ENCODE data around the gene C1RL. TPM values are rescaled to one million over a fixed set of nuclear protein-coding genes. Genes with fewer than 3 reads are reported as not detected.

The C1RL gene
- total RNA-seq, 1 donor from 2014 or later, result 8.1 TPM

GRCh38 chr12:7127916-7128626, 19.1 kb upstream of the C1RL start:
- no peak overlapping the region for H3K27ac ChIP-seq (replicated peaks)
- no peaks in the 10 kb centered on the region for H3K9me3 ChIP-seq (replicated peaks)
- H3K4me1 ChIP-seq, result peaks cover 42% of the 10 kb centered on the region
- intact Hi-C loops (cut with micrococcal nuclease), result no loop called here
- no peak overlapping the region for H3K4me3 ChIP-seq
- peaks cover 19% of the 10 kb centered on the region for H3K27me3 ChIP-seq (ENCODE audit: low read depth)
- no peak for TF ChIP-seq CTCF (IDR thresholded peaks at IDR 0.05; ENCODE audit: borderline replicate concordance)
- DNase-seq, result no peak
- H3K36me3 ChIP-seq, result no peaks in the 10 kb centered on the region

- peaks cover 45% of the 10 kb centered on the region for H3K4me1 ChIP-seq
- intact Hi-C loops (cut with micrococcal nuclease), result no loop called here
Measured at GRCh38 chr12:7125632-7126227, 16.7 kb upstream of the C1RL start.

GRCh38 chr12:7123806-7124522, 14.9 kb upstream of the C1RL start:
- no peak overlapping the region for H3K4me3 ChIP-seq
- DNase-seq, result no peak
- intact Hi-C loops (cut with micrococcal nuclease), result no loop called here
- peaks cover 16% of the 10 kb centered on the region for H3K27me3 ChIP-seq (ENCODE audit: low read depth)
- H3K36me3 ChIP-seq, result no peaks in the 10 kb centered on the region
- peaks cover 29% of the 10 kb centered on the region for H3K4me1 ChIP-seq
- H3K27ac ChIP-seq (replicated peaks), result peak overlapping the region; percentile 32
- no peaks in the 10 kb centered on the region for H3K9me3 ChIP-seq (replicated peaks)
- no peak for TF ChIP-seq CTCF (IDR thresholded peaks at IDR 0.05; ENCODE audit: borderline replicate concordance)

More at GRCh38 chr12:7125632-7126227, 16.7 kb upstream of the C1RL start:
- no peaks in the 10 kb centered on the region for H3K9me3 ChIP-seq (replicated peaks)
- H3K27me3 ChIP-seq (ENCODE audit: low read depth), result peaks cover 19% of the 10 kb centered on the region
- H3K27ac ChIP-seq (replicated peaks), result no peak overlapping the region
- DNase-seq, result no peak
- H3K4me3 ChIP-seq, result no peak overlapping the region
- H3K36me3 ChIP-seq, result no peaks in the 10 kb centered on the region
- TF ChIP-seq CTCF (IDR thresholded peaks at IDR 0.05; ENCODE audit: borderline replicate concordance), result no peak

GRCh38 chr12:7122811-7123769, 14.1 kb upstream of the C1RL start:
- intact Hi-C loops (cut with micrococcal nuclease), result no loop called here
- Histone ChIP-seq H3K9me3 (replicated peaks) (no peaks in the 10 kb centered on the region), H3K4me1 (peaks cover 21% of the 10 kb centered on the region), H3K27ac (replicated peaks) (peak overlapping the region; percentile 32), H3K4me3 (no peak overlapping the region), H3K27me3 (ENCODE audit: low read depth) (peaks cover 11% of the 10 kb centered on the region), H3K36me3 (no peaks in the 10 kb centered on the region)
- peak; percentile 42 for DNase-seq
- TF ChIP-seq CTCF (IDR thresholded peaks at IDR 0.05; ENCODE audit: borderline replicate concordance), result no peak

- intact Hi-C loops (cut with micrococcal nuclease), result no loop called here
Measured at GRCh38 chr12:7121324-7121723, 12.3 kb upstream of the C1RL start.

More at GRCh38 chr12:7121324-7121723, 12.3 kb upstream of the C1RL start:
- Histone ChIP-seq H3K4me3 (no peak overlapping the region), H3K27ac (replicated peaks) (no peak overlapping the region), H3K4me1 (peaks cover 21% of the 10 kb centered on the region), H3K27me3 (ENCODE audit: low read depth) (no peaks in the 10 kb centered on the region), H3K36me3 (no peaks in the 10 kb centered on the region), H3K9me3 (replicated peaks) (no peaks in the 10 kb centered on the region)
- TF ChIP-seq CTCF (IDR thresholded peaks at IDR 0.05; ENCODE audit: borderline replicate concordance), result no peak
- DNase-seq, result no peak
